ENCODE results near the gene FIGNL2.

DNA sequence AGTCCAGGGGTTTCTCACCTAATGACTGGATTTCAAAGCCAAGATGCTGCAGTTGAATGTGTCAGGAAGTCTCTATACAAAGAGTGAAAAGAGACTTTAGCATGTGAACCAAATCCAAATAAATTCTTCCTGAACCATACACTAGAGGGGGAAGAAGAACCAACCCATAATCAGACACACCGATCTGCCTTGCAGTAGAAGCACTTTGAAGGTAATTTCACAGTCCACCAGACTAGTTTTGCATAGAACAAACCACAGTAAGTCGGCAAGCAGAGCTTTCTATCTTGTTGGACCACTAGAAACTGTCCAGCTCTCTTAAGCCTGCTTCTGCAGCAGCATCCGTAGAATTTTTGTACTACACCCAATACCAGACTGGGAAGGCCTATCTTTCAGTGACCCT lies 39.3 kb downstream of the FIGNL2 start:
- TF ChIP-seq, protein P1, sequence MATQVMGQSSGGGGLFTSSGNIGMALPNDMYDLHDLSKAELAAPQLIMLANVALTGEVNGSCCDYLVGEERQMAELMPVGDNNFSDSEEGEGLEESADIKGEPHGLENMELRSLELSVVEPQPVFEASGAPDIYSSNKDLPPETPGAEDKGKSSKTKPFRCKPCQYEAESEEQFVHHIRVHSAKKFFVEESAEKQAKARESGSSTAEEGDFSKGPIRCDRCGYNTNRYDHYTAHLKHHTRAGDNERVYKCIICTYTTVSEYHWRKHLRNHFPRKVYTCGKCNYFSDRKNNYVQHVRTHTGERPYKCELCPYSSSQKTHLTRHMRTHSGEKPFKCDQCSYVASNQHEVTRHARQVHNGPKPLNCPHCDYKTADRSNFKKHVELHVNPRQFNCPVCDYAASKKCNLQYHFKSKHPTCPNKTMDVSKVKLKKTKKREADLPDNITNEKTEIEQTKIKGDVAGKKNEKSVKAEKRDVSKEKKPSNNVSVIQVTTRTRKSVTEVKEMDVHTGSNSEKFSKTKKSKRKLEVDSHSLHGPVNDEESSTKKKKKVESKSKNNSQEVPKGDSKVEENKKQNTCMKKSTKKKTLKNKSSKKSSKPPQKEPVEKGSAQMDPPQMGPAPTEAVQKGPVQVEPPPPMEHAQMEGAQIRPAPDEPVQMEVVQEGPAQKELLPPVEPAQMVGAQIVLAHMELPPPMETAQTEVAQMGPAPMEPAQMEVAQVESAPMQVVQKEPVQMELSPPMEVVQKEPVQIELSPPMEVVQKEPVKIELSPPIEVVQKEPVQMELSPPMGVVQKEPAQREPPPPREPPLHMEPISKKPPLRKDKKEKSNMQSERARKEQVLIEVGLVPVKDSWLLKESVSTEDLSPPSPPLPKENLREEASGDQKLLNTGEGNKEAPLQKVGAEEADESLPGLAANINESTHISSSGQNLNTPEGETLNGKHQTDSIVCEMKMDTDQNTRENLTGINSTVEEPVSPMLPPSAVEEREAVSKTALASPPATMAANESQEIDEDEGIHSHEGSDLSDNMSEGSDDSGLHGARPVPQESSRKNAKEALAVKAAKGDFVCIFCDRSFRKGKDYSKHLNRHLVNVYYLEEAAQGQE (IDR thresholded peaks at IDR 0.05; ENCODE audit: unreplicated experiment), result no peak
- TF ChIP-seq EZH2 (IDR thresholded peaks at IDR 0.05; ENCODE audit: low read depth, unreplicated experiment) (no peak), EZH2phosphoT487 (IDR thresholded peaks at IDR 0.05; ENCODE audit: unreplicated experiment) (no peak), POLR2AphosphoS5 (IDR thresholded peaks at IDR 0.05; ENCODE audit: low read depth) (no peak), CREB1 (CRISPR knock-in tag; IDR thresholded peaks at IDR 0.05; ENCODE audit: low read depth) (no peak), ZNF114 (CRISPR knock-in tag; IDR thresholded peaks at IDR 0.05) (no peak), JUNB (IDR thresholded peaks at IDR 0.05; ENCODE audit: unreplicated experiment) (no peak)
- TF ChIP-seq, protein P2, sequence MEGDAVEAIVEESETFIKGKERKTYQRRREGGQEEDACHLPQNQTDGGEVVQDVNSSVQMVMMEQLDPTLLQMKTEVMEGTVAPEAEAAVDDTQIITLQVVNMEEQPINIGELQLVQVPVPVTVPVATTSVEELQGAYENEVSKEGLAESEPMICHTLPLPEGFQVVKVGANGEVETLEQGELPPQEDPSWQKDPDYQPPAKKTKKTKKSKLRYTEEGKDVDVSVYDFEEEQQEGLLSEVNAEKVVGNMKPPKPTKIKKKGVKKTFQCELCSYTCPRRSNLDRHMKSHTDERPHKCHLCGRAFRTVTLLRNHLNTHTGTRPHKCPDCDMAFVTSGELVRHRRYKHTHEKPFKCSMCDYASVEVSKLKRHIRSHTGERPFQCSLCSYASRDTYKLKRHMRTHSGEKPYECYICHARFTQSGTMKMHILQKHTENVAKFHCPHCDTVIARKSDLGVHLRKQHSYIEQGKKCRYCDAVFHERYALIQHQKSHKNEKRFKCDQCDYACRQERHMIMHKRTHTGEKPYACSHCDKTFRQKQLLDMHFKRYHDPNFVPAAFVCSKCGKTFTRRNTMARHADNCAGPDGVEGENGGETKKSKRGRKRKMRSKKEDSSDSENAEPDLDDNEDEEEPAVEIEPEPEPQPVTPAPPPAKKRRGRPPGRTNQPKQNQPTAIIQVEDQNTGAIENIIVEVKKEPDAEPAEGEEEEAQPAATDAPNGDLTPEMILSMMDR (conservative IDR thresholded peaks at IDR 0.05; ENCODE audit: low read depth in 2 of 2), result no peak
- TF ChIP-seq, protein P3, sequence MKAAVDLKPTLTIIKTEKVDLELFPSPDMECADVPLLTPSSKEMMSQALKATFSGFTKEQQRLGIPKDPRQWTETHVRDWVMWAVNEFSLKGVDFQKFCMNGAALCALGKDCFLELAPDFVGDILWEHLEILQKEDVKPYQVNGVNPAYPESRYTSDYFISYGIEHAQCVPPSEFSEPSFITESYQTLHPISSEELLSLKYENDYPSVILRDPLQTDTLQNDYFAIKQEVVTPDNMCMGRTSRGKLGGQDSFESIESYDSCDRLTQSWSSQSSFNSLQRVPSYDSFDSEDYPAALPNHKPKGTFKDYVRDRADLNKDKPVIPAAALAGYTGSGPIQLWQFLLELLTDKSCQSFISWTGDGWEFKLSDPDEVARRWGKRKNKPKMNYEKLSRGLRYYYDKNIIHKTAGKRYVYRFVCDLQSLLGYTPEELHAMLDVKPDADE (IDR thresholded peaks at IDR 0.05), result no peak
